ENCODE results near the gene AUTS2.

Gene AUTS2

DNA sequence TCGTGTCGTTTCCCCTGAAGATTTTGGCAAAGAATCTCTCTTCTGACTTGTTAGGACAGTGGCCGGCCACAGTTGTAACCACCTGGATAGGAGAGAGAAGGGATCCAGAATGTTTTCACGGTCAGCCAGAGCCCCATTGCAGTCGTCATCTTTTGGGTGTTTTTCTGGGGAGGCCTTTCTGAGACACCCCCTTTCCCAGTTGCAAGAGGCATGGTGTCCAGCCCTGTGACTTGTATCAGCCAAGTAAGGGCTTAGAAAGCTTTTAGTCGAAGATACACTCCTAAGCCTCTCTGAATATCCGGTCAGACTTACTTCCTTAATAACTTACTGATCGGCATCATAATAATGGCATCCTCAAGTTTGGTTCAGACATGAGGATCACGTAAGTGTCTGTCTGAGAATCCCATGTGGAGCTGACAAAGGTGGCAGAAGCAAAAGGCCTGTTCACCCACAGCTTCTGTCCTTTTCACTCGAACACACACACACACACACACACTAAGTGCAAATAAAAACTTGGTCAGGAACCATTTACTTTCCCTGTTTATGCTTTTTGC, 1098.0 kb downstream of the AUTS2 start:
- peak; percentile 41 for DNase-seq

- DNase-seq, result peak; percentile 86
These were observed 1100.1 kb downstream of the AUTS2 start for GRCh38 chr7:70698219-70698832.

- DNase-seq, result no peak
These were observed 1101.0 kb downstream of the AUTS2 start for GRCh38 chr7:70699271-70699670.

GRCh38 chr7:70700055-70700940, 1102.0 kb downstream of the AUTS2 start:
- no peak for DNase-seq

- no peak for DNase-seq
These were observed 1102.7 kb downstream of the AUTS2 start for GRCh38 chr7:70700941-70701425.

GRCh38 chr7:70701477-70701876, 1103.2 kb downstream of the AUTS2 start:
- peak; percentile 50 for DNase-seq

GRCh38 chr7:70701991-70702390, 1103.7 kb downstream of the AUTS2 start:
- no peak for DNase-seq

DNA sequence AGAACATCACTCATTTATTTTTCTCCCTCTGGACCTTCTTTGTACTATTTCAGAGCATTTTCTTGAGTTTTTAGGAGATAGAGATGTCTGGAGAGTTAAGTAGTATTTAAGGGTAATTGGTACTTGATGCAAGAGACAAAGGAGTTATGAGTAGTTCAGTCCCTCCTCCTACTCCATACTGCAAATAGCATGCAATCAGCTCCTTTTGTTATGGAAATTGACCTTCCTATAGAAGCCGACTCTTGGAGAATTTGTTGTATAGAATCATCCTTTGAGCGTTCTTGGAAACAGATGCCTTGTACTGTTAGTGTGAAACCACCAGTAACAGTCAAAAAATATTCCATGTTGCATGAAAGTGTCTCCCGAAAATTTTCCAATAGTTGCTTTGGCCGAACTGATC, 1105.5 kb downstream of the AUTS2 start:
- DNase-seq, result no peak

DNA sequence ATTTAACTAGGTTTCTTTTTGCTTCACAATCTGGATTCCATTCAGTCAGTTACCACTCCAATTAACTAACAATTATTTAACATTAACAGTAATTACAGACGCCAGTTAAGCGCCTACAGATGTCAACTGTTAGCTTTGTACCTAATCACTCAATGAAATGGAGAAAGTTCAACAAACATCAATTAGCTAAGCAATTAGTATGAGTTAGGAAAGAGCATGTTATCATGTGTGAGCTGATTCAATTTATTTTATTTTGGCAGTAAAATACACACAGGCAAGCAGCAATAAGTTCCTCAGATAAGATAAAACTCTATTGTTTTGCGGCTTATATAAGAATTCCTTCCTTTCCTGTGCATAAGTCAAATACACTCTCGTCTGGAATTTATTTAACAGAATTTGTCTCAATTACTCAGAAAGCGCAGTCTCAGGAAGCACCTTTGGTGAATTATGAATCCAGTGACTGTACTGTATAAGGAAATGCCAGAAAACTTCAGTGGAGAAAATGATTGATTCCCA, 1106.6 kb downstream of the AUTS2 start:
- DNase-seq, result peak; percentile 31

- DNase-seq, result no peak
These were observed 1107.9 kb downstream of the AUTS2 start for GRCh38 chr7:70706204-70706603.

GRCh38 chr7:70706698-70707097, 1108.4 kb downstream of the AUTS2 start:
- DNase-seq, result no peak

- DNase-seq, result no peak
These were observed 1109.6 kb downstream of the AUTS2 start for GRCh38 chr7:70707823-70708243.

- DNase-seq, result peak; percentile 46
These were observed 1111.8 kb downstream of the AUTS2 start for GRCh38 chr7:70710011-70710480.

- no peak for DNase-seq
These were observed 1112.4 kb downstream of the AUTS2 start for GRCh38 chr7:70710651-70711050.

- no peak for DNase-seq
These were observed 1113.2 kb downstream of the AUTS2 start for GRCh38 chr7:70711452-70711851.

DNA sequence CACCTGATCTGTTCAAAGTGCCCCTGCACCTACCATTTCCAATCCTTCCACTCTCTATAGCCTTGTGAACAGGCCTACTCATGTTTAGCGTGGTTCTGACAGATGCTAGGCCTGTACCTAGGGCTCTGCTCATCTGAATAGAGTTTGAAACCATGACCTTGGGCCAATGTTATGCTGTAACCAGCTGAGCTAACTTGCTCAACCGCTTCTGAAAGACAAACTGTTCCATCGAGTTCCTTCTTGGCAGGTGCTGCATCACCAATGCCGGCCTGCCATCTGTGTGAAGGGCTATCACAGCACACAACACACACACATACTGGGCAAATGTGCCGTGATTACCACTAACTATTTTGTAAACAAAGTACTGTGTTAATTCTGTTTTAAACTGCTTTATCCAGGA, 1114.7 kb downstream of the AUTS2 start:
- DNase-seq, result no peak

DNA sequence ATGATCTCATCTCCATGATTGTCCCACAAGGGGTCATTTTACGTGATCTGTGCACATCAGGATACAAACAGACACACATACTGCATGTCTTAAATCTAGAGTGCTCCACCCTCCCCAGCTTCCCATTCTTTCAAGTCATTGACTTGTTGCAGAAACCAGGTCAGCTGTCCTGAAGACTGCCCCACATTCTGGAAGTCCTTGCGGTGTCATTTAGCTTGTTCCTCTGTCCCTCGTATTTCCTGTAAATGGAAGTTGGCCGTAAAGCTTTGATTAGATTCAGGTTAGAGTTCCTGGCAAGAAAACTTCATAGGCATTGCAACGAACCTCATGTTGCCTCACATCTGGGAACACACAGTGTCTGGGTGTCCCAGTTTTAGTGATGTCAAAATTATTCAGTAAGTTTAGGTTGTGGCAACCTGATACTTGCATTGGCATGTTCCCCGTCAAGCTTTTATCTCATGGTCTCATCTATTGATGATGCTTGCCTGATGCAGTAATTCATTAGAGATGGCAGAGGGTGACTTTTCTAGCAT, 1116.3 kb downstream of the AUTS2 start:
- DNase-seq, result no peak

DNA sequence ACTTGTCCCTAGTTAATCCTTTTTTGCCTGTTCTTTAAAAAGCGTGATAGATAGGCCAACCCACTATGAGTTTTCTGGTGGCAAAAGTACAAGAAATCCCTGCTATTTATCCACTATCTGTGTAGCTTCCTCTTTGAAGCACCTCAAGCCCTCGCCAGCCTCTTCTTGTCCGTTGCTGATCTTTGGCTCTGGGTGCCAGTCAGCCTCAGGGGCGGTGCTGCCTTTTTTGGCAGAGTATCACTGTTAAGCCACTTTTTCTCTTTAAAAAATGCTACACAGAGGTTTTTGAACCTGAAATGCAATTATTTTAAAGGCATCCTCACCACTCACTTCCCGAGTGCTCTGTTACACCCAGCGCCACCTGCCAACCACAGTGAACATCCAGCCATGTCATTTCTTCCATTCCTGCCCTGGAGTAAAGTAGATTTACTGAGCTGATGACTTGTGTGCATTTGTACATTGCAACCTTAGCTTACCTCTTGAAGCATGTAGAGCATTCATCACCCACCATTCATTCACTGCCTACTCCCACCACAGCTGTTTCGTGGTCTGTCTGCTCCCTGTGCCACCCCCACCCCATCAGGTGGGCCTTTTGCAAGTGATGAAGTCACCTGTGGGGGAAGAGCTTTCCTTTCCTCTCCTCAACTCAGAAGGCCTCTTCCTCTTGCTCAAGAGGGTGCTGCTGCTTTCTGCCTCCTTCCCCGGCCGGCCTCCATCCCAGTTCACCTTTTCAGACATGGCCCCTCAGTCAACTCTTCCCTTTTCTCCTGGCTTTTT, 1119.5 kb downstream of the AUTS2 start:
- no peak for DNase-seq

- DNase-seq, result no peak
These were observed 1120.8 kb downstream of the AUTS2 start for GRCh38 chr7:70719125-70719524.

DNA sequence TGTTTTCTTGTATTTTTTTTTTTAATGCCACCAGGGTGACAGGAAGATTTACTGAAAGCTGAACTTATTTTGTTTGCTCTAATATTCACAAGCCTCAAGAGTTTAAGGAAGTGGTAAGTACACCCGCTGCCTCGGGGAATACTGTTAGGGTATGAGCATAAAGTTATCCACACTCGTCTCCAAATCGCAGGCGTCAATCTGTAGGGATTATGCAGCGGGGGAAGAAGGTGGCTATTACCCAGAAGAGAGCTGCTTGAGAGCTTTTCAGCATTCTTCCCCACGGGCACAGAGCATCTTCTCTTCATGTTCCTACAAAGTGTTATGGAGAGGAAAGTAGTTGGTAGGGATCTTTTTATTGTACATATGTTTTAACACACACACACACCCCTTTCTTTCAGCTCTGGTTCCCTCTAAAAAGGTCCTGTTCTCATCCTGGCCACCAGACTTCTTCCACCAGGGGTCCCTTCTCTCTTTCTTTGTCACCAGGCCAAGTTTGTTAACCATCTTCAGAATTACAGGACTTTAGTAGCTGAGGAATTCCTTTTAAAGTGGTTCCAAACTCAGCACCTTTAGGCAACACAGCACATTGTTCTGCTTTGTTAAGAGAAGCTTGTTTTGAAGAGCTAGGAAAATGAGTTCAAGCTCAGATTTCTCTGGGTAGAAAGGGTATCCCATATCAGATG, 1122.1 kb downstream of the AUTS2 start:
- no peak for DNase-seq

DNA sequence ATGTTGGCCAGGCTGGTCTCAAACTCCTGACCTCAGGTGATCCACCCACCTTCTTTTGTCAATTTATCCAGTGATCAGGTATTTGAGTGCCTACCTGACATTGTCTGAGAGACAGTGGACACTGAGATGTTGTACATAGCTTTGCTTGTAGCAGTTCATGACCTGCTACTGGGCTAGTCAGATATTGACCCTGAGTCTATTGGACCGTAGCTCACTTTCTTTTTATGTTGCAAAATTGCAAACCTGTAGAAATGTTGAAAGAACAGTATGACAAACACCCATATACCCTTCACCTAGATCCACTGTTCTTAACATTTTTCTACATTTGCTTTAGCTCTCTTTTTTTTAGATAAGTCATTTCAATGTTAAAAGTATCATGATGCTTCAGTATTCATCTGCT, 1123.2 kb downstream of the AUTS2 start:
- DNase-seq, result no peak

- no peak for DNase-seq
These were observed 1125.1 kb downstream of the AUTS2 start for GRCh38 chr7:70723339-70723738.
